ENCODE measurements around the gene GPR62. TPM values are rescaled to one million over a fixed set of nuclear protein-coding genes. Genes with fewer than 3 reads are reported as not detected.

The GPR62 gene
- total and polyA plus RNA-seq, 2 experiments from 2014 or later: 0.10 to 0.38 TPM

DNA sequence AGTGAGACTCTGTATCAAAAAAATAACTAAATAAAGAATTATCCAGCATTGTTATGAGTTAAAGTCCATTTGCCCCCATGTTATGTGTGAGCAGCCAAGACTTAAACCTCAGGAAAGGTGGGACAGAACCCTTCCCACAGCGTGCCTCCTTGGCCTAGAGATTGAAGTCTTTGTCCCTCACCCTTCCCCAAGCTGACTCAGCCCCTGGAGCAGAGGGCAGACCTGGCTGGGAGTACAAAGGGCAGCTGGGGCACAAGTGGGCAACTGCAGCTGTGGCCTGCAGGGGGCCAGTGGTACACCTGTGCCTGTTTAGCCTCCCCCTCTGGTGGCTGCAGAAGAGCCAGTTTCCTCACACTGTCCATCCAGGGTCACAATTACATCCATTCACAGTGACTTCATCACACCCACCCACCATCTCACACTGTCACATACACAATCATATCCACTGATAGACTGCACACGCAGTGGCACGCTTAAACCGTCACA lies 27.2 kb downstream of the GPR62 start:
- peak overlapping the region; percentile 92 for H3K27ac Mint-ChIP-seq
- peaks cover 14% of the 10 kb centered on the region for H3K4me1 Mint-ChIP-seq
- Histone ChIP-seq H3K4me2 (peak overlapping the region; percentile 99), H3K79me2 (replicated peaks; ENCODE audit: insufficient read depth) (no peaks in the 10 kb centered on the region), H3K4me1 (ENCODE audit: insufficient read depth) (peaks cover 15% of the 10 kb centered on the region), H3K36me3 (ENCODE audit: insufficient read depth) (no peaks in the 10 kb centered on the region), H3K27me3 (ENCODE audit: insufficient read depth) (peaks cover 6% of the 10 kb centered on the region; the same call in 1 of the 2 replicates), H3F3A (replicated peaks; ENCODE audit: low read depth) (peaks cover 11% of the 10 kb centered on the region), H3K9me2 (ENCODE audit: insufficient read depth) (no peaks in the 10 kb centered on the region), H4K20me1 (replicated peaks; ENCODE audit: insufficient read depth) (no peaks in the 10 kb centered on the region), H3K27ac (ENCODE audit: low read depth) (peak overlapping the region; percentile 89), H3K4me3 (peak overlapping the region; percentile 90), H2AFZ (peak overlapping the region; percentile 95)
- H3K36me3 Mint-ChIP-seq (ENCODE audit: low read depth): no peaks in the 10 kb centered on the region
- peak overlapping the region; percentile 82 for H3K4me3 Mint-ChIP-seq
- ATAC-seq (peak; percentile 72), DNase-seq (ENCODE audit: low spot score) (peak; percentile 79)
- H3K27me3 Mint-ChIP-seq (ENCODE audit: insufficient read depth, low read depth, poor library complexity): peaks cover 15% of the 10 kb centered on the region
- H3K9me3 Mint-ChIP-seq: no peaks in the 10 kb centered on the region
- no peak for TF ChIP-seq STAT1 (IDR thresholded peaks at IDR 0.05; ENCODE audit: unreplicated experiment)
- no peak for TF ChIP-seq ZNF114 (CRISPR knock-in tag; IDR thresholded peaks at IDR 0.05)
- TF ChIP-seq, protein P1, sequence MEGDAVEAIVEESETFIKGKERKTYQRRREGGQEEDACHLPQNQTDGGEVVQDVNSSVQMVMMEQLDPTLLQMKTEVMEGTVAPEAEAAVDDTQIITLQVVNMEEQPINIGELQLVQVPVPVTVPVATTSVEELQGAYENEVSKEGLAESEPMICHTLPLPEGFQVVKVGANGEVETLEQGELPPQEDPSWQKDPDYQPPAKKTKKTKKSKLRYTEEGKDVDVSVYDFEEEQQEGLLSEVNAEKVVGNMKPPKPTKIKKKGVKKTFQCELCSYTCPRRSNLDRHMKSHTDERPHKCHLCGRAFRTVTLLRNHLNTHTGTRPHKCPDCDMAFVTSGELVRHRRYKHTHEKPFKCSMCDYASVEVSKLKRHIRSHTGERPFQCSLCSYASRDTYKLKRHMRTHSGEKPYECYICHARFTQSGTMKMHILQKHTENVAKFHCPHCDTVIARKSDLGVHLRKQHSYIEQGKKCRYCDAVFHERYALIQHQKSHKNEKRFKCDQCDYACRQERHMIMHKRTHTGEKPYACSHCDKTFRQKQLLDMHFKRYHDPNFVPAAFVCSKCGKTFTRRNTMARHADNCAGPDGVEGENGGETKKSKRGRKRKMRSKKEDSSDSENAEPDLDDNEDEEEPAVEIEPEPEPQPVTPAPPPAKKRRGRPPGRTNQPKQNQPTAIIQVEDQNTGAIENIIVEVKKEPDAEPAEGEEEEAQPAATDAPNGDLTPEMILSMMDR (conservative IDR thresholded peaks at IDR 0.05; ENCODE audit: low read depth in 2 of 2): peak; percentile 63 to 65

DNA sequence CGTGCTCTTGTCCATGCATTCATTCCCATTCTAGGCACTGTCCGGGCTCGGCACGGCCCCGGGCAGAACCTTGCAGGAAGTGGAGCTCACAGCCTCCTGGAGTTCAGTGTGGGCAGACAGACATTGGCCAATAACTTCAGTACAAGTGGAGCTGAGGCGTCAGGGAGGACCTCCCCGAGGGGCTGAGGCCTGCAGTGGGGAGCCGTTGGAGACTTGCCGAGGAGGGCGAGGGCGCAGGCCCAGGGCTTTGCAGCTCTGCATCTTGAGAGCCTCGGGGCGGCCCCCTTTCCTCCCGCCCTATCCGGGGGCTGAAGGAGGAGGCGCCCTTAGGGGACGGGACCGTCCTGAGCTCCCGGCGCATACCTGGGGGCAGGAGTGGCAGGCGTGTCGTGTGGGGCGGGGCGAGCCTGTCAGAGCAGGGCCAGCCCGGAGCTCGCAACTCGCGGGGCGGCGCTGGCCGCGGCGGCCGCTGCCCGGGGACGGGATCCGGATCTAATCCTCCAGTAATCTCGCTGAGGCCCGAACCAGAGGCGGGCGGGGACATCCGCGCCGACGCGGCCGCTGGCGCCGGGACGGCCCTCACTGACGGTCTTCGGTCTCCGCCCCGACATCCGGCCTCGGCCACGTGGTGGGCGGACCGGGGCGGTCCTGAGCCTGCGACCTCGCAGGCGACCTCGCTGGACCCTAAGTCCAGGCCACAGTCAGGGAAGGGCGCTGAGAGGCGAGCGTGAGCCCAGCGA lies 27.8 kb downstream of the GPR62 start, which contains the start of gene ACY1:
Gene ACY1 (plus strand): TSS at position 698 of the 740 bp plus-strand sequence. CDS start 530 bp downstream, outside the sequence.
- TF ChIP-seq ZNF331 (CRISPR knock-in tag; IDR thresholded peaks at IDR 0.05; ENCODE audit: low read depth) (no peak), NANOG (IDR thresholded peaks at IDR 0.05; ENCODE audit: borderline replicate concordance) (no peak), POLR2AphosphoS5 (IDR thresholded peaks at IDR 0.05; ENCODE audit: low read depth) (peak; percentile 88), STAT1 (IDR thresholded peaks at IDR 0.05; ENCODE audit: unreplicated experiment) (no peak), CREB1 (CRISPR knock-in tag; IDR thresholded peaks at IDR 0.05; ENCODE audit: low read depth) (peak; percentile 75)
- TF ChIP-seq, protein P1 (conservative IDR thresholded peaks at IDR 0.05; ENCODE audit: low read depth in 2 of 2): peak in 1 of 2 experiments; percentile 9; a peak in 1 of 4 replicates
- TF ChIP-seq, protein P2, sequence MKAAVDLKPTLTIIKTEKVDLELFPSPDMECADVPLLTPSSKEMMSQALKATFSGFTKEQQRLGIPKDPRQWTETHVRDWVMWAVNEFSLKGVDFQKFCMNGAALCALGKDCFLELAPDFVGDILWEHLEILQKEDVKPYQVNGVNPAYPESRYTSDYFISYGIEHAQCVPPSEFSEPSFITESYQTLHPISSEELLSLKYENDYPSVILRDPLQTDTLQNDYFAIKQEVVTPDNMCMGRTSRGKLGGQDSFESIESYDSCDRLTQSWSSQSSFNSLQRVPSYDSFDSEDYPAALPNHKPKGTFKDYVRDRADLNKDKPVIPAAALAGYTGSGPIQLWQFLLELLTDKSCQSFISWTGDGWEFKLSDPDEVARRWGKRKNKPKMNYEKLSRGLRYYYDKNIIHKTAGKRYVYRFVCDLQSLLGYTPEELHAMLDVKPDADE (IDR thresholded peaks at IDR 0.05): peak; percentile 83
- H3K4me3 ChIP-seq: peak within 1 kb of the TSS; percentile 90
- no peaks in the 10 kb centered on the region for H3K36me3 ChIP-seq (ENCODE audit: insufficient read depth)
- peak within 1 kb of the TSS; percentile 95 for H2AFZ ChIP-seq
- H3F3A ChIP-seq (replicated peaks; ENCODE audit: low read depth): peaks cover 11% of the 10 kb centered on the region
- H3K4me1 ChIP-seq (ENCODE audit: insufficient read depth): peaks cover 15% of the 10 kb centered on the region
- H3K27me3 Mint-ChIP-seq (ENCODE audit: insufficient read depth, low read depth, poor library complexity): peaks cover 15% of the 10 kb centered on the region
- H3K4me2 ChIP-seq: peak within 1 kb of the TSS; percentile 99
- DNase-seq (ENCODE audit: low spot score) (peak; percentile 89), ATAC-seq (peak; percentile 85)
- H4K20me1 ChIP-seq (replicated peaks; ENCODE audit: insufficient read depth): no peaks in the 10 kb centered on the region; the same call in 1 of the 2 replicates
- H3K9me3 Mint-ChIP-seq: no peaks in the 10 kb centered on the region
- H3K4me1 Mint-ChIP-seq: peaks cover 15% of the 10 kb centered on the region
- no peaks in the 10 kb centered on the region for H3K27me3 ChIP-seq (ENCODE audit: insufficient read depth)
- peak within 1 kb of the TSS; percentile 82 for H3K4me3 Mint-ChIP-seq
- H3K27ac ChIP-seq (ENCODE audit: low read depth): peak within 1 kb of the TSS; percentile 89
- H3K36me3 Mint-ChIP-seq (ENCODE audit: low read depth): no peaks in the 10 kb centered on the region
- no peaks in the 10 kb centered on the region for H3K9me2 ChIP-seq (ENCODE audit: insufficient read depth)
- peak within 1 kb of the TSS; percentile 97 for H3K27ac Mint-ChIP-seq
- no peaks in the 10 kb centered on the region for H3K79me2 ChIP-seq (replicated peaks; ENCODE audit: insufficient read depth)
